ACC112 (cell line): ENCODE measurements around the gene MCTP1.

Experiments used
- H2AFZ ChIP-seq: fragments of 200-600 bp; sonication (generic); one replicate; pipeline ENCODE4 v1.6.0; 2017; ENCODE audit warnings: antibody characterized with exemption, low read length; ENCODE audit not compliant: unreplicated experiment
- H3K27ac ChIP-seq: fragments of 200-600 bp; sonication (generic); 2 replicates; pipeline ENCODE4 v1.5.1; 2014; ENCODE audit warnings: low read depth, mild to moderate bottlenecking, antibody characterized with exemption, low read length, moderate library complexity
- H3K27me3 ChIP-seq: fragments of 200-600 bp; sonication (generic); 2 replicates; pipeline ENCODE4 v1.6.1; 2014; ENCODE audit warnings: mild to moderate bottlenecking, antibody characterized with exemption, low read length, moderate library complexity, mixed read lengths; ENCODE audit not compliant: insufficient read depth
- H3K36me3 ChIP-seq: fragments of 200-600 bp; sonication (generic); 2 replicates; pipeline ENCODE4 v1.6.1; 2016; ENCODE audit warnings: mild to moderate bottlenecking, antibody characterized with exemption, low read length, moderate library complexity, mixed read lengths; ENCODE audit not compliant: insufficient read depth
- H3K4me1 ChIP-seq: fragments of 200-600 bp; sonication (generic); one replicate; pipeline ENCODE4 v1.6.1; 2016; ENCODE audit warnings: low read length, mixed read lengths; ENCODE audit not compliant: insufficient read depth, unreplicated experiment, control insufficient read depth
- H3K4me3 ChIP-seq: fragments of 200-600 bp; sonication (generic); 2 replicates; pipeline ENCODE4 v1.5.1; 2014; ENCODE audit warnings: mild to moderate bottlenecking, low read depth, low read length
- H3K79me2 ChIP-seq: fragments of 200-600 bp; sonication (generic); one replicate; pipeline ENCODE4 v1.6.0; 2016; ENCODE audit warnings: low read length; ENCODE audit not compliant: control insufficient read depth, unreplicated experiment, insufficient read depth

Gene MCTP1

DNA sequence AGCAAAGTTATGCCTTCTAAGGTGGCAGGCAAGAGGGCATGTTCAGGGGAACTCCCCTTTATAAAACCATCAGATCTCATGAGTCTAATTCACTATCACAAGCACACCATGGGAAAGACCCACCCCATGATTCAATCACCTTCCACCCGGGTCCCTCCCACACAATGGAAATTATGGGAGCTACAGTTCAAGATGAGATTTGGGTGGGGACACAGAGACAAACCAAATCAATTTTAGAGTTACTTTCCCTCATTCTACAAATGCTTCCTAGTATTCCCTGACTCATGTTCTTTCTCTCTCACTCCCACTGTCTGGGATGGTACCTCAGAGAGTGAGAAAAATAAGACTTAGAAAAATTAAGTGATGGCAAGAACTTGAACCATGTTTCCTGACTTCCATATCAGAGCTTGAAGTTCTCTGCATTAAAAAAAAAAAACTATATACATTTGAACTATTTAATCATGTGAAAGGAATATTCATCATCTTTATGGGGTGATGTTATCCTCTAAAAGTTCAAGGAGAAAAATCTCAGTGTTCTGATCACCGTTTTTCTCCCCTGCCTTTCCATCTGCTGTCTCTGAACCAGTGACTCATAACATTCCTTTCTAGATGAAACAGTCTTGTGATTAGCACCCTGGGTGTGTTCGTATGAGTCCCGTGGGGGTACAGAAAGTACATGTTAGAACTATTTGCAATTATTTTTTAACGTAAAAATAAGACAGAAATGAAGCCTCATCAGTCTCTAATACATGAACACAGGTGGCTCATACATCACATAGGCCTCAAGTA, 383.5 kb downstream of the MCTP1 start:
- H3K36me3 ChIP-seq, result peaks cover 22% of the 10 kb centered on the region; the same call in 1 of the 2 replicates
- peak overlapping the region; percentile 16; the same call in 1 of the 2 replicates for H3K4me3 ChIP-seq
- H3K79me2 ChIP-seq, result no peaks in the 10 kb centered on the region
- peaks cover 38% of the 10 kb centered on the region for H3K4me1 ChIP-seq
- H3K27ac ChIP-seq, result peak overlapping the region; percentile 90
- peak overlapping the region; percentile 70 for H2AFZ ChIP-seq
- no peaks in the 10 kb centered on the region for H3K27me3 ChIP-seq

DNA sequence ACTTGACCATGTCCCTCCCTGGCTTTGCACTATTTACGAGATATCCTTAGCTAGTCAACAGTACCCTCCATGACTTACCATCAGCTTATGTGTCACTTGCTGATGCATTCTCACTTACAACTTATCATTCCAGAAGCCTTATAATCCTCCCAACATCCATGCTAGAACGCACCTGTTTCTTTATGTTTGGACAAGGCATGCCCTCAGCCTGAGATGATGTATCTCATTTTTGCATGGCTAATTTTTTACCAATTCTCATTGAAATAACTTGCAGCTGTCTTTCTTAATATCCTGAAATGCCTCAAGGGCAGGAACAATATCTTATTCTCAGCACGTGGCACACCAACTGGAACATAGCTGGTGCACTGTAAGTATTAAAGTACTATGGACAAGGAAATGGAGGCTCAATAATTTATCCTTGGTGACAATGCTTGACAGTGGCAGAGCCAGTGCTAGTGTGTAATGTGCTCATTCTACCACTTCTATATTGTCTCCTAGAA, 384.8 kb downstream of the MCTP1 start:
- Histone ChIP-seq H2AFZ (no peak overlapping the region), H3K4me3 (no peak overlapping the region), H3K36me3 (peaks cover 19% of the 10 kb centered on the region; the same call in 1 of the 2 replicates), H3K79me2 (no peaks in the 10 kb centered on the region), H3K4me1 (peaks cover 38% of the 10 kb centered on the region), H3K27me3 (no peaks in the 10 kb centered on the region), H3K27ac (peak overlapping the region; percentile 90)

- Histone ChIP-seq H2AFZ (no peak overlapping the region), H3K4me3 (no peak overlapping the region), H3K36me3 (no peaks in the 10 kb centered on the region), H3K27ac (no peak overlapping the region), H3K4me1 (no peaks in the 10 kb centered on the region), H3K79me2 (no peaks in the 10 kb centered on the region), H3K27me3 (no peaks in the 10 kb centered on the region)
Observed at GRCh38 chr5:94893412-94894135, 391.3 kb downstream of the MCTP1 start.

GRCh38 chr5:94891972-94892371, 392.9 kb downstream of the MCTP1 start:
- Histone ChIP-seq H3K79me2 (no peaks in the 10 kb centered on the region), H3K27ac (no peak overlapping the region), H3K4me1 (no peaks in the 10 kb centered on the region), H3K27me3 (no peaks in the 10 kb centered on the region), H3K4me3 (no peak overlapping the region), H2AFZ (no peak overlapping the region), H3K36me3 (no peaks in the 10 kb centered on the region)

DNA sequence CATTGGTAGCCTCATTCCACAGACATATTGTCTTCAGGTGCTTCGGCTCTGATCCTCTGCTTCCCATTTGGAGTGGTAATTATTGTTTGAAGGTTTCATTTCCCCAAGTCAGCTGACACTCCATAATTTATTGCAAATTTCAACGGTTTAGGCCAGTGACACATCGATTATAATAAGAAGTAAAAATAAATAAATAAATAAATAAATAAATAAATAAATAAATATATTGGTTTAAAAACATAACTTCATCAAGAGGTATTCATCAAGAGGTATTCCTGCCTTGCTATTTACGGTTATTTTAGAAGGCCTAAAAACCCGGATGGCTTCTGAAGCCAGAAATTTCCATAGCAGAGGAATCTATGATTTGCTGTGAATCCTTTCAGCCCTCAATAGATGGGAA, 393.3 kb downstream of the MCTP1 start:
- H3K79me2 ChIP-seq, result no peaks in the 10 kb centered on the region
- H2AFZ ChIP-seq, result no peak overlapping the region
- H3K4me3 ChIP-seq, result no peak overlapping the region
- no peaks in the 10 kb centered on the region for H3K27me3 ChIP-seq
- no peaks in the 10 kb centered on the region for H3K4me1 ChIP-seq
- no peaks in the 10 kb centered on the region for H3K36me3 ChIP-seq
- H3K27ac ChIP-seq, result no peak overlapping the region

- H3K4me3 ChIP-seq, result no peak overlapping the region
- H2AFZ ChIP-seq, result no peak overlapping the region
- no peaks in the 10 kb centered on the region for H3K79me2 ChIP-seq
- no peaks in the 10 kb centered on the region for H3K4me1 ChIP-seq
- H3K36me3 ChIP-seq, result no peaks in the 10 kb centered on the region
- no peak overlapping the region for H3K27ac ChIP-seq
- H3K27me3 ChIP-seq, result no peaks in the 10 kb centered on the region
Observed at GRCh38 chr5:94890907-94891306, 394.0 kb downstream of the MCTP1 start.

- Histone ChIP-seq H3K79me2 (no peaks in the 10 kb centered on the region), H3K4me3 (no peak overlapping the region), H3K4me1 (no peaks in the 10 kb centered on the region), H3K36me3 (no peaks in the 10 kb centered on the region), H2AFZ (no peak overlapping the region), H3K27me3 (no peaks in the 10 kb centered on the region), H3K27ac (no peak overlapping the region)
Observed at GRCh38 chr5:94888674-94889073, 396.2 kb downstream of the MCTP1 start.

- no peaks in the 10 kb centered on the region for H3K27me3 ChIP-seq
- no peak overlapping the region for H3K4me3 ChIP-seq
- no peak overlapping the region for H2AFZ ChIP-seq
- H3K4me1 ChIP-seq, result no peaks in the 10 kb centered on the region
- H3K79me2 ChIP-seq, result no peaks in the 10 kb centered on the region
- no peaks in the 10 kb centered on the region for H3K36me3 ChIP-seq
- H3K27ac ChIP-seq, result no peak overlapping the region
Observed at GRCh38 chr5:94885931-94886330, 399.0 kb downstream of the MCTP1 start.

- Histone ChIP-seq H2AFZ (no peak overlapping the region), H3K36me3 (no peaks in the 10 kb centered on the region), H3K4me1 (no peaks in the 10 kb centered on the region), H3K27ac (no peak overlapping the region), H3K79me2 (no peaks in the 10 kb centered on the region), H3K4me3 (no peak overlapping the region), H3K27me3 (no peaks in the 10 kb centered on the region)
Observed at GRCh38 chr5:94884311-94884710, 400.6 kb downstream of the MCTP1 start.

DNA sequence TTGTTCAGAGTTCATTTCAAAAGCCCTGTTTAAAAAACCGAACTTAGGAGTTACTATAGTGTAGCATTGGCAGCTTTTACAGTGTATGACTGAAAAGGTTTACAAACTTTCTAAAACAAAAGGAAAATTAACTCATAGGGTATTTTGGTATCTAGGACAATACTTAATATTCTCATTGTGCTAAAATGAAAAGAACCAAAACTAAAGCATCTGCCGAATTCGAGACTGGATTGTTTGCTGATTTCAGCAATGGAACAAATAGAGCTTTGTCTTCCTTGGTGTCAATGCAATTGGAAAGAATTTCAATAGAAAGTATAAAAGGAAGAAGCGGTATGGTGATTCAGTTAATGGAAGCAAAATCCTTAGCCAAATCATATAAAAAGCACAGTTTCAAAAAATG, 412.4 kb downstream of the MCTP1 start:
- Histone ChIP-seq H2AFZ (no peak overlapping the region), H3K27ac (no peak overlapping the region), H3K4me1 (no peaks in the 10 kb centered on the region), H3K79me2 (no peaks in the 10 kb centered on the region), H3K36me3 (peaks cover 6% of the 10 kb centered on the region; the same call in 1 of the 2 replicates), H3K27me3 (no peaks in the 10 kb centered on the region), H3K4me3 (no peak overlapping the region)
